ENCODE measurements around the gene ACKR3. TPM values are rescaled to one million over a fixed set of nuclear protein-coding genes. Genes with fewer than 3 reads are reported as not detected.

The ACKR3 gene
- 10 to 100 TPM; 12.9 to 15.8 TPM for total RNA-seq
- 10 to 100 TPM in 1 of 2 donors, 1 to 10 TPM in 1; 6.8 to 30.2 TPM for polyA plus RNA-seq
- long read RNA-seq, donor 1, transcript ACKR3-201 (2 exons, 2,203 nt) = major isoform, 15 of 15 reads
- long read RNA-seq, donor 1, partial matches to known transcripts = 0 of 15 reads
- long read RNA-seq, donor 1, other reads (novel, unspliced or antisense) = 0 of 15 reads
- long read RNA-seq, donor 2, partial matches to known transcripts = 9 of 11 reads
- long read RNA-seq, donor 2, other reads (novel, unspliced or antisense) = 0 of 11 reads
- long read RNA-seq, donor 3, transcript ACKR3-201 (2 exons, 2,203 nt) = major isoform, 10 of 20 reads
- long read RNA-seq, donor 3, partial matches to known transcripts = 10 of 20 reads
- long read RNA-seq, donor 3, other reads (novel, unspliced or antisense) = 0 of 20 reads
- long read RNA-seq, donor 4, transcript ACKR3-201 (2 exons, 2,203 nt) = major isoform, 6 of 21 reads
- long read RNA-seq, donor 4, partial matches to known transcripts = 14 of 21 reads
- long read RNA-seq, donor 4, other reads (novel, unspliced or antisense) = 0 of 21 reads
- long read RNA-seq, donor 5, transcript ACKR3-201 (2 exons, 2,203 nt) = major isoform, 10 of 11 reads
- long read RNA-seq, donor 5, partial matches to known transcripts = 0 of 11 reads
- long read RNA-seq, donor 5, other reads (novel, unspliced or antisense) = 0 of 11 reads

DNA sequence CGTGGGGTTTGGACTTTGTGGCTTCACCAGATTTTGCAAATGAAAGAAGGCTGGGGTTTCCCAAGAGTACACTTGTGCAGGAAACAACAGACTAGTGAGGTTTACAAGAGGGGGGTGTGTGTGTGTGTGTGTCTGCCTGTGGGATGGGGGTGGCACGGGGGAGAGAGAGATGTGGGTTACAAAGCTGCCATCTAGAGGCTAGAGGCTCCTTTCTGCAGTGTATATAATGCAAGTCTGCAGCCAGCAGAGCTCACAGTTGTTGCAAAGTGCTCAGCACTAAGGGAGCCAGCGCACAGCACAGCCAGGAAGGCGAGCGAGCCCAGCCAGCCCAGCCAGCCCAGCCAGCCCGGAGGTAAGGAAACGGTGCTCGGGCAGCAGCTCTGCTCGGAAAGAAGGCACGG is at the start of gene ACKR3:
Gene ACKR3 (plus strand): TSS at position 253 of the 401 bp plus-strand sequence. CDS start 10,641 bp downstream, outside the sequence.
- TF ChIP-seq, protein P1, sequence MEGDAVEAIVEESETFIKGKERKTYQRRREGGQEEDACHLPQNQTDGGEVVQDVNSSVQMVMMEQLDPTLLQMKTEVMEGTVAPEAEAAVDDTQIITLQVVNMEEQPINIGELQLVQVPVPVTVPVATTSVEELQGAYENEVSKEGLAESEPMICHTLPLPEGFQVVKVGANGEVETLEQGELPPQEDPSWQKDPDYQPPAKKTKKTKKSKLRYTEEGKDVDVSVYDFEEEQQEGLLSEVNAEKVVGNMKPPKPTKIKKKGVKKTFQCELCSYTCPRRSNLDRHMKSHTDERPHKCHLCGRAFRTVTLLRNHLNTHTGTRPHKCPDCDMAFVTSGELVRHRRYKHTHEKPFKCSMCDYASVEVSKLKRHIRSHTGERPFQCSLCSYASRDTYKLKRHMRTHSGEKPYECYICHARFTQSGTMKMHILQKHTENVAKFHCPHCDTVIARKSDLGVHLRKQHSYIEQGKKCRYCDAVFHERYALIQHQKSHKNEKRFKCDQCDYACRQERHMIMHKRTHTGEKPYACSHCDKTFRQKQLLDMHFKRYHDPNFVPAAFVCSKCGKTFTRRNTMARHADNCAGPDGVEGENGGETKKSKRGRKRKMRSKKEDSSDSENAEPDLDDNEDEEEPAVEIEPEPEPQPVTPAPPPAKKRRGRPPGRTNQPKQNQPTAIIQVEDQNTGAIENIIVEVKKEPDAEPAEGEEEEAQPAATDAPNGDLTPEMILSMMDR (IDR thresholded peaks at IDR 0.05; ENCODE audit: control extremely low read depth, extremely low read depth) = peak; percentile 63
- ATAC-seq (ENCODE audit: insufficient read depth, low FRiP score) (peak; percentile 79), DNase-seq (peak; percentile 87 to 96 (median 92))
- Histone ChIP-seq H3K4me3 (no peak within 1 kb of the TSS), H3K27ac (ENCODE audit: low read depth in 1 of 2, low read length in 1 of 2) (peak within 1 kb of the TSS; percentile 33 to 94), H3K27me3 (ENCODE audit: control insufficient read depth in 3 of 3, insufficient read depth in 3 of 3, low read length in 2 of 3) (peaks cover 0 to 8% (median 0%) of the 10 kb centered on the region in 3 donors), H3K4me1 (ENCODE audit: control insufficient read depth in 5 of 5, insufficient read depth in 5 of 5, low read length in 5 of 5) (peaks cover 6 to 57% (median 16%) of the 10 kb centered on the region in 5 donors), H3K9ac (ENCODE audit: insufficient read depth in 1 of 2, low read length in 2 of 2) (peak within 1 kb of the TSS in 1 of 2 donors; percentile 61), H3K9me3 (ENCODE audit: control insufficient read depth in 4 of 4, insufficient read depth in 3 of 4, low read length in 3 of 4) (no peaks in the 10 kb centered on the region), H3K36me3 (ENCODE audit: control insufficient read depth in 4 of 4, insufficient read depth in 4 of 4, low read length in 4 of 4) (no peaks in the 10 kb centered on the region)
- 2 to 11% methylated on average over 10 of the region's 10 CpGs for whole genome bisulfite sequencing, 2 donors

GRCh38 chr2:236521556-236521955 is 48.1 kb upstream of the ACKR3 start:
- TF ChIP-seq, protein P1 (IDR thresholded peaks at IDR 0.05; ENCODE audit: control extremely low read depth, extremely low read depth) = no peak
- ATAC-seq (ENCODE audit: insufficient read depth, low FRiP score) (no peak), DNase-seq (no peak)
- Histone ChIP-seq H3K36me3 (ENCODE audit: control insufficient read depth in 4 of 4, insufficient read depth in 4 of 4, low read length in 4 of 4) (no peaks in the 10 kb centered on the region), H3K4me3 (no peak overlapping the region), H3K27ac (ENCODE audit: low read depth in 1 of 2, low read length in 1 of 2) (no peak overlapping the region), H3K4me1 (ENCODE audit: control insufficient read depth in 5 of 5, insufficient read depth in 5 of 5, low read length in 5 of 5) (peaks cover 0 to 30% (median 6%) of the 10 kb centered on the region in 5 donors), H3K27me3 (ENCODE audit: control insufficient read depth in 3 of 3, insufficient read depth in 3 of 3, low read length in 2 of 3) (peaks cover 0 to 6% (median 0%) of the 10 kb centered on the region in 3 donors), H3K9me3 (ENCODE audit: control insufficient read depth in 4 of 4, insufficient read depth in 3 of 4, low read length in 3 of 4) (no peaks in the 10 kb centered on the region), H3K9ac (ENCODE audit: insufficient read depth in 1 of 2, low read length in 2 of 2) (no peak overlapping the region)

DNA sequence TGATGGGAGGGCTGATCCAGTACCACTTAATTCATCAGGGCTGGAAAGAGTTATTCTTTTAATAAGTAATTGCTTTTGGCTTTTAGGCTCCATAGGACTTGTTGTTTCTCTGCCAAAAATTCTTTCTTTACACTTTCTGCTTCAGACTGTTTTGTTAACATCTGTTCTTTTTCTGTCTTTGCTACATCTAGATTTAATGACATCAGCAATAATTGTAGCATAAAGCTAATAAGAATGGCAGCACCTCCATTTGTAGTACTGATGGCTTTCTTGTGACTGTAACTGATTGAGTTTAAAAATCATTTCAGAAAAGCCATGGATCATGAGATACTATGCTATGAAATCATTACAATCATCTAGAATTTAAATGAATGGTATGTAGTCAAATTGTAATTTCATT is 46.4 kb upstream of the ACKR3 start:
- H3K4me1 ChIP-seq (ENCODE audit: control insufficient read depth in 5 of 5, insufficient read depth in 5 of 5, low read length in 5 of 5) = peaks cover 0 to 21% (median 6%) of the 10 kb centered on the region in 5 donors
- H3K9ac ChIP-seq (ENCODE audit: insufficient read depth in 1 of 2, low read length in 2 of 2) = no peak overlapping the region
- ATAC-seq (ENCODE audit: insufficient read depth, low FRiP score) (no peak), DNase-seq (no peak)
- TF ChIP-seq, protein P1 (IDR thresholded peaks at IDR 0.05; ENCODE audit: control extremely low read depth, extremely low read depth) = no peak
- no peaks in the 10 kb centered on the region for H3K9me3 ChIP-seq (ENCODE audit: control insufficient read depth in 4 of 4, insufficient read depth in 3 of 4, low read length in 3 of 4)
- no peak overlapping the region for H3K4me3 ChIP-seq
- H3K36me3 ChIP-seq (ENCODE audit: control insufficient read depth in 4 of 4, insufficient read depth in 4 of 4, low read length in 4 of 4) = no peaks in the 10 kb centered on the region
- no peak overlapping the region for H3K27ac ChIP-seq (ENCODE audit: low read depth in 1 of 2, low read length in 1 of 2)
- peaks cover 0 to 6% (median 0%) of the 10 kb centered on the region in 3 donors for H3K27me3 ChIP-seq (ENCODE audit: control insufficient read depth in 3 of 3, insufficient read depth in 3 of 3, low read length in 2 of 3)

All from lung (tissue), 16 donors.